Stimulated activated naive CD4-positive, alpha-beta T cell treated with Interleukin-2 at 50 U/mL for 16 hours (primary cell): ENCODE measurements around the gene YBX2.

Source experiments
- DNase-seq: peaks from one replicate; lab custom pipeline; 2025; lab: John Stamatoyannopoulos, UW

YBX2 gene

DNA sequence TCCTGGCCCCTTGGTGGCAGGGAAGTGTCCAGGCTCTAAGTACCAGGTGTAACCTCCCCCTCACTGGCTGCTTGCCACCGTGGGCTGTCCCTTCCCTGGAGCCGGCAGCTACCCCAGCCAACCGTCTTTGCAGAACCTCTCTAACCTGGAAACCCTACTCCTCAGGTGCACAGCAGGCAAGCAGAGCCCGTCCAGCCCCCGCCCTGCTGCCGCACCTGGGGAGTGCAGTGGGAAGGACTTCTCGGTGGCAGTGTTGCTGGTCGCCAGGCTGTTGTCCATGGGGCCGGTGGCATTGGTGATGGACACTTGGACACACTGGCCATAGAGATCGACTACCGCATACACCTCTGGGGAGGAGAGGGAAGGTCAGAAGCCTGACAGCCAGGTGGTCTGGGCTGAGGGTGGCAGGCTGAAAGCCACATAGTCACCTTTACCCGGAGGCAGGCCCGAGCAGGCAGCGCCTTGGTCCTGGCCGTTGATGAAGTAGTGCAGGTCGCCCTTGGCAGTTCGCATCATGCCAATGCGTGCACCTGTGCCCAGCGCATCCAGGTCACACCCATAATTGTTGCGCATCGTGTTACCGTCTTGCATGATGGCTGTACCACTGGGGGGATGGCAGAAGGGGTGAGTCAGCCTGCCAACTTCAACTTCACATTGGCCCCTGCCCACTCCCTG lies 28.2 kb upstream of the YBX2 start:
- no peak for DNase-seq

DNA sequence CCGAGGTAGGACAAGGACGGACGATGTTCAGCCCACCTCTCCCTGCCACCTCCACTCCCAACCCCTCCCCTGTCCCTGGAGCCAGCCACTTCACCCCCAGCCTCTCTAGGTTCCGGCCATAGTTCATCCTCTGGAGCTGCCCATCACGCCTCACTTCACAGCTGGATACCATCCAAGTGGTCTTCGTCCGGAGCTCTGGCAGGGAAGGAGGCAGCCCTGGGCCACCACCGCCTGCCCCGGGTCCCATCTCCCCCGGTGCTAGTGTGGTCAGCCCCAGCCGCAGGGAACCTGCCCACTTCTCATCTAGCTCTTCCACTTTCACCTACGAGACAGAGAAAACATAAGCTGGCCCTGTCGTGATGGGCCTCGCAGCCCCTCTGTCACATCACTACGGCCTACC lies 27.0 kb upstream of the YBX2 start:
- DNase-seq, result no peak

DNA sequence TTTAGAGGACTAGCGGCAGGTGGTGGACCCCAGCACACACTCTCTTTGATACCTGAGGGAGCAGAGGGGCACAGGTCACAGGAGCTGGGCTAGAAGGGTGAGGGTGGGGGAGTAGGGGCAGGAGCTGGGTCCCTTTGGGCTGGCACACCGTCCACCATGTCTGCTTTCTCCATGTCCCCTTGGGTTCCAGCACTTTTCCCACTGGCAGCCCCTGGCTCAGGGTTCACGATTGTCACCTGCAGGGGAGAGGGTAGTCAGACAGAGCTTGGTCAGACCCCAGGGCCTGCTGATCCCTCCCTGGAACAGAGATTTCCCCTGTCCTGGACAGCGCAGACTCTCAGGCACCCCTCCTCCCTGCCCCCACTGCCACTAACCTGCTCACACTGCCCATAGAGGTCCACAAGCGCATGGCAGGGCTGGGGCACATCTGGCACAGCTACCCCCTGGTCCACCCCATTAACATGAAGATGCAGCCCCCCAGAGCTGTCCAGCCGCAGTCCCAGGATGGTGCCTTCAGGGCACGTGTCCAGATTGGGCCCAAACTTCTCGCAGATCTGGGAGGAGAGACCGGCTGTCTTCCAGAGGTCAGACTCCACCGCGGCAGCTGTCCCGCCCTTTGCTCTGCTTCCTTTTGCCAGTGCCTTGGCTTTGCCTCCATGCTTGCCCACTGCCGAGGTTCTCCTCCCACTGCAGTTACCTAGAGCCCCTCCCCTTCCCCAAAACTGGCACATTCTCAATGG lies 23.9 kb upstream of the YBX2 start:
- no peak for DNase-seq

DNA sequence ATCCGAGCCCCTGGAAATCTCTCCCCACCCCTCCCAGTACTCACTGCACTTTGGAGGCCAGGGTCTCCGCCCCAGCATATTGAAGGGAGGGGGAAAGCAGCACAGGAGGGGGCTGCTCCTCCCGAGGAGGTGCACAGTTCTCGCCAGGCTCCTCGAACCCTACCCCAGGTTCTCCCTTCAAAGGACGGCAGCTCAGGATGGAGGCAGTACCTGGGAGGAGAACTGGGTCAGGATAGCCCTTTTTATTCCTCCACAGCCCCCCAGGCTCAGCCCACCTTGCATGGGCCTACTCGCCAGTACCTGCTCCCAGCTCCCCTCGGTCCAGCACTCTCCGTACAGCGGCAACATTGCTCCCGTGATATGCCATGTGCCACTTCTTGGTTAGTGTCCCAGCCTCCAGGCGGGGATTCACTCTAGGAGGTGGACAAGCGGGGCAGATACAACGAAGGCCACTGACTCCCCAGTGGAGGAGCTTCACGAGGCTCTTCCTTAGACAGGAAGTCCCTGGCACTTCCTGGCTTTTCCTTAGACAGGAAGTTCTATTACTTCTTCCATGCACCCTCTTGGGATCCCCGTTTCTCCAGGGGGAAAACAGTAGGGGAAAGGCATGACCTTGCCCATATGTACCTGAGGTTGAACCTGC lies 22.8 kb upstream of the YBX2 start:
- no peak for DNase-seq

DNA sequence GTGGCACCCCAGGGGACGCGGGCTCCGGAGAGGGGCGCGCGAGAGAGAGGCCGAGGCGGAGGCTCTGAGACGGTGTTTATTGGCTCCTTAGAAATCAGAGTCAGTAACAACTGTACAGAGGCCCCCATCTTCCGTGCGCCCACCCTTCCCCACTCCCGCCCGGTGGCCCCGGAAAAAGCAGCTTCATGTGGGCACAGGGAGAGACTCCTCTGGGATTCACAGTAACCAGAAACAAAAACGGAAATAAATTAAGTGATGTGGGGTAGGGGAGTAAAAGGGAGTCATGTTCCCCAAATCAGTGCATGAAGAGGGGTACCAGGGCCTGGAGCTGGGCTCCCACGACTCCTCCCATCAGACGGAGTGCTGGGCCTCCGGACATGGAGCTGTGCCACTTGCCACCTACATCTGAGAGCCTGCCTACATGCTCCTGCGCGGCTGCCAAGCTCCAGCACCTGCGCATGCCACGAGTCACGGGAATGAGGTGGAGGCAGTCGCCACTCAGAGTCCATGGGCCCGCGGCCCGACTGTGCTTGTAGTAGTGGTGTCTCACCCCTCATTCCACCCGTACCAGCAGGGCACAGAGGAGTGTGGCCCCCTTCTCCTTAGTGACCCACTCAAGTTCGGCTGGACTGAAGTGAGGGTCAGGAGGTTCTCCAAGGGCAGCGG lies 21.3 kb upstream of the YBX2 start:
- no peak for DNase-seq

DNA sequence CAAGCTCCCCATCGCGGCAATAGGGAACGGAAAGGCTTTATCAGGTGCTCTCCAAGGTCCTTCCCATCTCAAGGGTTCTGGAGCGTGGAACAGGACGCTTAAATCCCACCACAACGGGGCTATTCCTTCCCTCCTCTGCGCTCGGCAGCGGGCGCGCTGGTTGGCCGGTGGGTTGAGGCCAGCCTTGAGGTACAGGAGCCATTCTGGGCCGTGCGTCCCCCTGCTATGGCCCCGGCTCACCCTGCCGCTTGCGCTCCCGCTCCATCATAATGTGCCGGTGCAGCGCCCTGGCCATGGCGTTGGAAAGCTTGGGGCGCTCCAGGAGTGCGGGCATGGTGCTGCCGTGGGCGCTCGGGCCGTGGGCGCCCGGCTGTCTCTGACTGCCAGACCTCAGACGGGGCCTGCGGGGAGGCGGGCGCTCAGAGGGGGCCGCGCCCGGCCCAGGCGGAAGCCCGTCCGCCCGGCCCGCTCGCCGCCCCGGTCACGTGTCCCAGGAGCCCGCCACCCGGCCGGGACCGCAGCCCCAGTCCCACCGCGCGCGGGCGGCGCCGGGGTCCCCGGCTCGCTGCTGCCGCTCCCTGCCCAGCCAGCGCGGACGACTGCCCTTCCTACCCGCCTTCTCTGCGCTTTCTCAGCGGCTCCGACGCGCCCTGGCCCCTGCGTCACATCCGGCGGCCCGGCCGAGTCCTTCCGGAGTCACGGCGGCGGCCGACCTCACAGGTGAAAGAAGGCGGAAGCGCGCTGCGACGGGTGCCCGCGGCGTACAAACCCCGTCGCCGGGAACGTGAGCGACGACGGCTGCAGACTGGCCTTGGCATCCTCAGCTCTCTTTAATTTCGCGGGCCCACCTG lies 20.5 kb upstream of the YBX2 start, which contains the start of gene GPS2:
Gene GPS2, minus strand, starts transcription at position 642 of the 851 bp plus-strand sequence. Its CDS starts 308 bp downstream, at position 334.
- peak; percentile 90 for DNase-seq

DNA sequence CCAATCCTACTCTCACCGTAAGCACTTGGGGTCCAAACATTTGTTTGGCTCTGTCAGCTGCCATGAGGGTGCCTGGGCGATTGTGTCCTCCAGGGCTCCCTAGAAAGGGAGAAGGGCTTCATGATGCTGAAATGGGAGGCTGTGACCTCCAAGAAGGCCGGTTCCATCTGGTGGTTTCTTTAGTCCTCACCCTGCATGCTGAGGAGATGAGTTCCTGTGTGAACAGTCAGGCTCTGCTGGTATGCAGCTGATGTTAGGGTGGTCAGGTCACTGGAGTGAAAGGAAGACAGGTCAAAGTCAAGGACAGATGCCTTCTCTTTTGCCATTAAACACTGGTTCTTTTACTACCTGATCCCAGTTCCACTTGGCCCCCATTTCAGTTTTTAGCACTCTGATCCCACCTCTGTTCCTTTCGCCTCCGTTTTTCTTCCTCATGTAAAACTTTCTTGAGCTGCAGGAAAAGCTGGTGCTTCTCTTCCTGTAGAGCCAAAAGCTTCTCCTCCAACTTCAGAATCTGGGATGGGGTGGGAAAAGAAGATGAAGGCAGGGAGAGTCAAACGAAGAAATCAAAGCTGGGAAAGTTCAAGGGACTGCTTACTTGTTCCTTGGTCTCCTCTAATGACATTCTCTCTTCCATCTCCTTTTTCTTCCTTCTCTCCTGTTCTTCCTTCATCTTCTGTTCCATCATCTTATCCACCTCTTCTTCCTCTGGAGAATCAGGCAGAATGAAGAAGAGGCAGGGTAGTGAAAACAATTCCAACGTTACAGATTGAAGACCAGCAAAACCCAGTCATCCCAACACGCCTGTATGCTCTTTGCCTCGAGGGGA lies 19.7 kb upstream of the YBX2 start:
- DNase-seq, result no peak

DNA sequence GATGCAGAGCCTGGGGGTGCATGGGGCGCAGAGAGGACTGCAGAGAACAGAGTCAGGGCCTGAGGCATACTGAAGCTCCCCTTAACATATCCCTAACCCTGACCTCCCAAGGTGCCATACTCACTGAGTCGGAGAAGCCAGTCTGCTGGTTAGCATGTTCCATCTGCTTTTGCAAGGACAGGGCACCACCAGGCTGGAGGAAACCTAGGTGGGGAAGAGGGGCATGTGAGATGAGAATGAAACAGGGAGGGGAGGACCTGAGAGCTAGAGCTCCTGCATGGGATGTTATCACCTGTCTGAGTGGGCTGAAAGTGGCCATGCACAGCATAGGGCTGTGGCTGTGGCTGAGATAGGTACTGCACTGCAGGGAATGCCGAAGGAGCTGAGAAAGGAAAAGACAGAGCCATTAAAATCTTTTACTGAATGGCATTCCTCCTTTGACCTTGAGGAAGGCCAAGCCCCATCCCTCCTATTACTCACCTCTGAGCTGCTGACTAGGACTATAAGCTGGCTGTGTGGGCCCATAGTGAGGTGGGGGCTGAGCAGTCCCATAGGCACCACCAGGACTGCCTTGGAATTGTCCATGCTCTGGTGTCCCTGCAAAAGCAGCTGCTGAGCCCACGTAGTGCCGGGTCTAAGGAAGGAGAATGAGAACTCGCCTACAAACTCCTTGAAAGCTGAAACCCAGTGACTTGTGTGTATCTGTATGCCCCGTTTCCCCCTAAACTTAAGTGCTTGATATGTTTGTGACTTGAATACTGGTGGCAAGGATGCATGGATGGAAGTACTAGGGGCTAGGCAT lies 18.9 kb upstream of the YBX2 start:
- DNase-seq, result no peak

DNA sequence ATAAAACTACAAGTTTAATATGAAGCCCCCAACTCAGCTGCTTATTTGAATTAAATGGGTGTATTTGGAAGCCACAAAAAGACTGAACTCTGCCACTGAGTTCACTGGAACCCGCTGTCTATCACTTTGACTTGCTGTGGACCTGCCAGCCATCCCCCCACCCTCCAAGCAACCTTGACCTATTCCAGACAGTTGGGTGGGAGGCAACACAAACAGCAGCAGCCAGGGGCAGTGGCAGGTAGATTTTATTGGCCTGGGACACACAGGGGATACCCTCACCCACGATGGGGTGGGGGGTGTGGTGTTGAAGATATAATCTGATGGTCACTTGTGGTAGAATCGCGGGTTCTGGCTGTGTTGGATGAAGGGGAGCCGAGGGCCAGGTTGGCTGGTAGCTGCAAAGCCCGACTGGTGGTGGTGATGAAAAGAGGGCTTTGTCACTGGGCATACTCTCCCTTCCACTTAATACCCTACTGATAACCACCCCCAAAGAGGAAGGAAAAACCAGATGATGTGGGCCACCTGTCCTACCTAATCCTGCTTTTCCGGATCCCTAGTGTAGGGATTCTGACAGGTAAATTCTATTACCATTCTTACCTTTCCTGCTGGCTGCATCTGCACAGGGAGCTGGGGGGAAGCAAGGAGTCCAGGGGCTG lies 18.1 kb upstream of the YBX2 start:
- DNase-seq, result no peak

DNA sequence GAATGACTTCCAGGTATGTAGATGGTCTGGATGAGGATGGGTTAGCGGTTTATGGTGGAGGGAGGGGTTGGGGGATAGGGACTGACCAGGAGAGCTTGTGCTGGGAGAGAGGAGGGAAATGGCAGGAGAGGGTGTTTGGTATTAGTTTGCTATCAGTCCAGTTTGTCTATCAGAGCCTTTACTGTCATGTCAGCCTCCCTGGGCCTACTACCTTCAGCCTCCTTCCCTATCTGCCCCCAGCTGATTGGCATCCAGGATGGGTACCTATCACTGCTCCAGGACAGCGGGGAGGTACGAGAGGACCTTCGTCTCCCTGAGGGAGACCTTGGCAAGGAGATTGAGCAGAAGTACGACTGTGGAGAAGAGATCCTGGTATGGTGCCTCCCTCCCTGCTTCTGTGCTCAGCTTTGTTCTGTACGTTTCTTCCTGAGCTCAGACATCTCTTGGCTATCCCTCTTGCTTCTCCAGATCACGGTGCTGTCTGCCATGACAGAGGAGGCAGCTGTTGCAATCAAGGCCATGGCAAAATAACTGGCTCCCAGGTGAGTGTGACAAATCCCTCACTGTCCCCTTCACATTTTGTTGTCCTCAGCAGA lies 16.8 kb upstream of the YBX2 start:
- DNase-seq, result no peak

DNA sequence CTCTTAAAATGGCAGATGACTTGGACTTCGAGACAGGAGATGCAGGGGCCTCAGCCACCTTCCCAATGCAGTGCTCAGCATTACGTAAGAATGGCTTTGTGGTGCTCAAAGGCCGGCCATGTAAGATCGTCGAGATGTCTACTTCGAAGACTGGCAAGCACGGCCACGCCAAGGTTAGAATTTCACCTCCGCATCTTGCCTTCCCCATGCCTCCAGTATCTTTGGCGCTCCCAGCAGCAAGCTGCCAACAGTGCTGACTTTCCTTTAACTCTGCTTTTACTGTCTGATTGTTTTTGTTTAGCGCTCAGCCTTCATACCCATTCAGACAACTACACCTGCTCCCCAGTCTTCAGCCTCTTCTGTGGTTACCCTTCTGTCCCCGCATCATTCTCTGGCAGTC lies 15.2 kb upstream of the YBX2 start:
- no peak for DNase-seq

DNA sequence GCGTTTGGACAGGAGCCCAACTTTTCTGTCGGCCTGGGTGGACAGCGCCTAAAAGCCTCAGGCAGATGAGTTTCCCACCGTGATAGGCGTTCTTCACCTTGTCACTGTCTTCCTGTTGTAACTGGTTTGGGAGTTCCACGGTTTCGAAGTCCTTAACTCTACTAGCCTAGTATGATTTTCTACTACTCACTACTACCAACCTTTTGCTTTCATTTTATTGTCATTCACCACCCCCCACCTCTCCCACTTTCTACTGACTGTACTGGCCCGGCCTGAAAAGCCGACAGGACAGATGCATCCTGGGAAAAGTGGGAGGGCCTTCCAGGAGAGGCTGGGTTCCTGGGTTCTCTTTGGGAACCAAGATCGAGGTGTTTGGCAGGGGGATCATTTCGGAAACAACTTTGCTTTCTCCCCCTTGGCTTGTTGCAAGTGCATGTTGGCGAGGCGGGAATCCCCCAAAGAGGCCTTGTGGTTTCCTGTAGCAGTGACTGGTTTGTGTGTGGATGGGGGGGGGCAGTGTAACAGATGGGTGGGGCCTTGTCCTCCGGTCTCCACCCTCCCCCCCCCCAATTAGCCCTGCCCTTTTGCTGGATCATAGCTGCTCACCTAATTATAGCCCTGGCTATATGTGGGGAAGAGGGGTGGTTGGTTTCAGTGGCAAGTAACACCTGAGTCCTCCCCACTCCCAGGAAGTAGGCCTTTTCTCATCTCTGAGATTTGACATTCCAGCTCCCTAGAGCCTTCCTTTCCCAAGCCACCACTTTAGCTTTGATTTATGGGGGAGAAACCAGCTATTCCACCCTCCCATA lies 14.4 kb upstream of the YBX2 start:
- peak; percentile 90 for DNase-seq

DNA sequence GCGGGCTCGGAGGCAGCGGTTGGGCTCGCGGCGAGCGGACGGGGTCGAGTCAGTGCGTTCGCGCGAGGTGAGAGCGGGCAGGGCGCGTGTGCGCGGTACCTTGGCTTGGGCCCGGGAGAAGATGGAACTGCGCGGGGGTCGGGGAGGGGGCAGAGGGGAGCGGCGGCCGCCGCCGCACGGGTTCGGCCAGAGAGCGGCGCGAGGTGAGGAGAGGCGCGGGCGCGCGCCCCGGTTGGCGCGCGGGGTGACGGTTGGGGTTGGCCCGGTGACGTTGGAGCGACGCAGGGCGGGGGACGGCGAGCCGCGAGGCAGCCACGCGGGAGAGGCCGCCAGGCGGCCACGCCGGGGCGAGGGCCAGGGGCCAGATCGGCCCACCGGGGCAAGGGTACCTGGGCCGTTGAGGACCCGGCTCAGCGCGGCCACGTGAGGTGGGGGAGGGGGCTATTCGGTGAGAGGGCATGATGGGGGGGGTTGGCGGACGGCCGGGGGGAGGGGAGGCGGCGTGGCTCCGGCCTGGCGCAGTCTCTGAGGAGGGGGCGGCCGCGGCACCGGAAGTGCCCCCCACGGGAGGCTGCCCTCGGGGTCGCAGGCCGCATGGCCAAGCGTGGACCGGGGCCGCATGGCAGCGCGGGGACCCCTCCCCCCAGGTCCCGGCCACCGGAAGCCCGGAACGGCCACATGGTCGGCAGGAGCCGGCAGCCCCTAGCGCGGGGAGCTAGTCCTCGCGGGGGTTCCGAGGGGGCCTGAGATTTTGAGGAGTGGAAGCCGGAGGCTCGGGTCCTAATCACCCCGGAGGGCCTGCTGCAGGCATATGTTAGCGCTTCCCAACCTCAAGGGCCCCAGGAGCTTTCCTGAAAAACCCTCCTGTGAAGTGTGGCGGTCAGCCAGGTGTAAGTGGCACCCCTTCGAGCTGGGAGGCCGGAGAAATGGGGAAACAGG lies 13.5 kb upstream of the YBX2 start:
- peak; percentile 45 for DNase-seq

DNA sequence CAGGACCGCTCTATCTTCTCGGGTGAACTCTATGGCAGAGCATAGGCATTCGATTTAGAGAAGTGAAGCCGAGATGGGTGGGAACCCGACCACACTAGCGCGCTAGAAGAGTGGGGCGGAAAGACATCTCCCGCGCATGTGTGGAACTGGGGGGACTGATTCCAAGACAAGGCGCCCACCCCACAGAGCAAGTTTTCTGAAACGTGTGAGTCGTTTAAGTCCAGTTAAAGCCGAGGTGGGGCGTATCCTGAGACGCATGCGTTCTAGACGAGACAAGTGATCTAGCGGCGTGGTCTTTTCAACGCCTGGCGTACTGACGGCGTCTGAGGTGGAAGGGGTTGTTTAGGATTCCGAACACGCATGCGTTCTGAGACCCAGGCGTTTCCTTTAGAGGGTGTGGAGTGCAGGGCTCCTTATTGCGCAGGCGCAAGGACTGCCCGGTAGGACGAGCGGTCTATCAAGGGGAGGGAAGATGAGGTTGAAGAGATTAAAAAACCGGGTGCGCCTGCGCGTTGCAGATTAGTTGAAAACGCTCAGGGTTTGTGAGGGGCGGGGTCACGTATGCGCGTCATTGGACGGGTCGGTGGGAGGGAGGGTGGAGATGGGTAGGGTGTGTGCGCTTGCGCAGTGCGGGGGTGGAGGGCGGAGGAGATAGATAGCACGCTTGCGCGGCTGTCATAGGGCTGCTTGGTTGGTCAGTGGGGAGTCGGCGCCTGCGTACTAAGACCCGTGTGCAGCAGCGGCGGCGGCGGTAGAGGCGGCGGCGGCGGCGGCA lies 12.7 kb upstream of the YBX2 start, which contains the start of gene EIF5A:
Gene EIF5A, plus strand, starts transcription at position 718 of the 775 bp plus-strand sequence. CDS start 2,008 bp downstream, outside the sequence.
- peak; percentile 100 for DNase-seq

DNA sequence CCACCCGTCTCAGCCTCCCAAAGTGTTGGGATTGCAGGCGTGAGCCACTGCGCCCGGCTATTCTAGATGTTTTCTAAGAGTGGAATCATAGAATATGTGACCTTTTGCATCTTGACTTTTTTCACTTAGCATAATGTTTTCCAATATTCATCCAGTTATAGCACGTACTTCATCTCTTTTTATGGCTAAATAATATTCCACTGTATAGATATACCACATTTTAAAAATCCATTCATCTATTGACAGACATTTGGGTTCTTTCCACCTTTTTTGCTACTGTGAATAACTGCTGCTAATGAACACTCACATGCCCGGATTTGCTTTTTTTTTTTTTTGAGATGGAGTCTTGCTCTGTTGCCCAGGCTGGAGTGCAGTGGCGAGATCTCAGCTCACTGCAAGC lies 9.7 kb upstream of the YBX2 start:
- no peak for DNase-seq
